ENCODE results near the gene OR1J4.

The OR1J4 gene

DNA sequence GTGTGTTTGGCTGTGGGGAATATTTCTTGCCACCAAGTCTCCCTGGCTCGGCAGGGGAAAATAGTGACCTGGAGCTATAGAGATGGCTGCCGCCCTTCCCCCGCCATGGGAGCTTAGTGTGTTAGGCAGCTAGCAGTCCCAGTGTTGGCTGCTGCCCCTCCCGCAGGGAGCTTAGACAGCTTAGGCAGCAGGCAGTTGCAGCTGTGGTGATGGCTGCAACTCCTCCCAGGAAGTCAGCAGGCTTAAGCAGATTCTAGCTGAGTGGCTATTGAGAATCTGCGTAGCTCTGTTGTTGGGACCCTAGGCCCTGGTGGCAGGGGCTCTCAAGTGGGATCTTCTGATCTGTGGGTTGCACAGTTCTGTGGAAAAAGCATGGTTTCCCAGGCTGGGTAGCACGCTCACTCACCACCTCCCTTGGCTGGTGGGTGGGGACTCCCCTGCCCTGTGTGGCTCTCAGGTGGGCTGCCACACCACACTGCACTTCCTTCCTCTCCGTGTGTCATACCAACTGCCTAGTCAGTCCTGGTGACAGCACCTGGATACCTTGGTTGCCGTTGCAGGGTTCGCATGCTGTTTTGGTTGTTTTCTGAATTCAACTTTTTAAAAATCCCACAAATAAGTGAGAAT is 43.3 kb downstream of the OR1J4 start:
- H3K27me3 ChIP-seq (replicated peaks; ENCODE audit: insufficient read depth, low read length): no peaks in the 10 kb centered on the region
- no peak overlapping the region for H3K4me3 ChIP-seq (ENCODE audit: low read length)
- no peaks in the 10 kb centered on the region for H3K4me1 ChIP-seq (ENCODE audit: low read length)
- H3K36me3 ChIP-seq (replicated peaks; ENCODE audit: insufficient read depth, low read length): no peaks in the 10 kb centered on the region
- H3K4me2 ChIP-seq (ENCODE audit: low read depth, low read length): no peak overlapping the region
- H3K9me3 ChIP-seq (replicated peaks; ENCODE audit: insufficient read depth, low read length): no peaks in the 10 kb centered on the region
- H4K20me1 ChIP-seq (ENCODE audit: insufficient read depth, low read length): no peaks in the 10 kb centered on the region
- no peak for DNase-seq
- H2AFZ ChIP-seq (ENCODE audit: low read length): no peak overlapping the region
- no peaks in the 10 kb centered on the region for H3K79me2 ChIP-seq (ENCODE audit: low read length)
- no peaks in the 10 kb centered on the region for H3F3A ChIP-seq (ENCODE audit: insufficient read depth, low read length)
- H3K27ac ChIP-seq (ENCODE audit: low read length): no peak overlapping the region
- H3K9ac ChIP-seq (ENCODE audit: low read length): no peak overlapping the region
- TF ChIP-seq EZH2phosphoT487 (IDR thresholded peaks at IDR 0.05; ENCODE audit: low read length) (no peak), EZH2 (optimal IDR thresholded peaks at IDR 0.05; ENCODE audit: low read depth, low read length) (no peak), CTCF (IDR thresholded peaks at IDR 0.05; ENCODE audit: low read length) (no peak)
- H3K9me2 ChIP-seq (replicated peaks; ENCODE audit: insufficient read depth, low read length): no peaks in the 10 kb centered on the region

- Histone ChIP-seq H3K4me1 (ENCODE audit: low read length) (no peaks in the 10 kb centered on the region), H3K9me2 (replicated peaks; ENCODE audit: insufficient read depth, low read length) (no peaks in the 10 kb centered on the region), H3K4me2 (ENCODE audit: low read depth, low read length) (no peak overlapping the region), H3K36me3 (replicated peaks; ENCODE audit: insufficient read depth, low read length) (no peaks in the 10 kb centered on the region), H3K79me2 (ENCODE audit: low read length) (no peaks in the 10 kb centered on the region), H3K27ac (ENCODE audit: low read length) (no peak overlapping the region), H3K9ac (ENCODE audit: low read length) (no peak overlapping the region), H4K20me1 (ENCODE audit: insufficient read depth, low read length) (no peaks in the 10 kb centered on the region), H2AFZ (ENCODE audit: low read length) (no peak overlapping the region), H3K27me3 (replicated peaks; ENCODE audit: insufficient read depth, low read length) (no peaks in the 10 kb centered on the region), H3F3A (ENCODE audit: insufficient read depth, low read length) (no peaks in the 10 kb centered on the region), H3K9me3 (replicated peaks; ENCODE audit: insufficient read depth, low read length) (no peaks in the 10 kb centered on the region), H3K4me3 (ENCODE audit: low read length) (no peak overlapping the region)
- no peak for TF ChIP-seq EZH2phosphoT487 (IDR thresholded peaks at IDR 0.05; ENCODE audit: low read length)
- no peak for DNase-seq
Observed at GRCh38 chr9:122567901-122568300, 49.0 kb downstream of the OR1J4 start.
